Stimulated activated CD8-positive, alpha-beta memory T cell treated with anti-CD3 and anti-CD28 coated beads, Interleukin-15, amount 100 ng/mL, for 24 hours (primary cell): ENCODE measurements around the gene TCL1B.
"Not testable (repeated sequence)": the region's sequence is repeated elsewhere in the genome, so short reads cannot be mapped to it uniquely, and the experiment has no call there.

Experiments used
- DNase-seq: peaks from one replicate; pipeline ENCODE4 v3.0.0-alpha.2; 2020; ENCODE audit warnings: low read depth

TCL1B gene

GRCh38 chr14:95685978-95686922, at the start of gene TCL1B:
TSS of gene TCL1B (plus strand) at chr14:95686426. CDS start at chr14:95686468, 42 bp downstream.
- no peak for DNase-seq

- no peak for DNase-seq
These were observed 41.2 kb upstream of the TCL1B start for GRCh38 chr14:95644981-95645380.

- DNase-seq = no peak
These were observed 40.7 kb upstream of the TCL1B start for GRCh38 chr14:95645389-95645996.

GRCh38 chr14:95647926-95648325, 38.3 kb upstream of the TCL1B start:
- DNase-seq = no peak

GRCh38 chr14:95649230-95649629, 37.0 kb upstream of the TCL1B start:
- DNase-seq = no peak

- DNase-seq = no peak
These were observed 35.2 kb upstream of the TCL1B start for GRCh38 chr14:95651028-95651427.

- no peak for DNase-seq
These were observed 34.2 kb upstream of the TCL1B start for GRCh38 chr14:95651821-95652583.

GRCh38 chr14:95652690-95653089, 33.5 kb upstream of the TCL1B start:
- no peak for DNase-seq

GRCh38 chr14:95655461-95655860, 30.8 kb upstream of the TCL1B start:
- DNase-seq = no peak

GRCh38 chr14:95656634-95657033, 29.6 kb upstream of the TCL1B start:
- DNase-seq = no peak

- no peak for DNase-seq
These were observed 28.8 kb upstream of the TCL1B start for GRCh38 chr14:95657454-95657853.

- DNase-seq = no peak
These were observed 26.8 kb upstream of the TCL1B start for GRCh38 chr14:95659293-95659989.

- no peak for DNase-seq
These were observed 26.2 kb upstream of the TCL1B start for GRCh38 chr14:95659990-95660385.

- DNase-seq = no peak
These were observed 25.3 kb upstream of the TCL1B start for GRCh38 chr14:95660651-95661515.

- DNase-seq = no peak
These were observed 23.6 kb upstream of the TCL1B start for GRCh38 chr14:95662376-95663186.

- DNase-seq = no peak
These were observed 22.9 kb upstream of the TCL1B start for GRCh38 chr14:95663226-95663797.

GRCh38 chr14:95664066-95664465, 22.2 kb upstream of the TCL1B start:
- no peak for DNase-seq

- no peak for DNase-seq
These were observed 21.7 kb upstream of the TCL1B start for GRCh38 chr14:95664546-95664945.

- not testable (repeated sequence) for DNase-seq
These were observed 20.7 kb upstream of the TCL1B start for GRCh38 chr14:95665530-95665929.

GRCh38 chr14:95666450-95666849, 19.8 kb upstream of the TCL1B start:
- no peak for DNase-seq
